ENCODE measurements around the gene THTPA.
"Not testable (repeated sequence)": the region's sequence is repeated elsewhere in the genome, so short reads cannot be mapped to it uniquely, and the experiment has no call there.

Gene THTPA

DNA sequence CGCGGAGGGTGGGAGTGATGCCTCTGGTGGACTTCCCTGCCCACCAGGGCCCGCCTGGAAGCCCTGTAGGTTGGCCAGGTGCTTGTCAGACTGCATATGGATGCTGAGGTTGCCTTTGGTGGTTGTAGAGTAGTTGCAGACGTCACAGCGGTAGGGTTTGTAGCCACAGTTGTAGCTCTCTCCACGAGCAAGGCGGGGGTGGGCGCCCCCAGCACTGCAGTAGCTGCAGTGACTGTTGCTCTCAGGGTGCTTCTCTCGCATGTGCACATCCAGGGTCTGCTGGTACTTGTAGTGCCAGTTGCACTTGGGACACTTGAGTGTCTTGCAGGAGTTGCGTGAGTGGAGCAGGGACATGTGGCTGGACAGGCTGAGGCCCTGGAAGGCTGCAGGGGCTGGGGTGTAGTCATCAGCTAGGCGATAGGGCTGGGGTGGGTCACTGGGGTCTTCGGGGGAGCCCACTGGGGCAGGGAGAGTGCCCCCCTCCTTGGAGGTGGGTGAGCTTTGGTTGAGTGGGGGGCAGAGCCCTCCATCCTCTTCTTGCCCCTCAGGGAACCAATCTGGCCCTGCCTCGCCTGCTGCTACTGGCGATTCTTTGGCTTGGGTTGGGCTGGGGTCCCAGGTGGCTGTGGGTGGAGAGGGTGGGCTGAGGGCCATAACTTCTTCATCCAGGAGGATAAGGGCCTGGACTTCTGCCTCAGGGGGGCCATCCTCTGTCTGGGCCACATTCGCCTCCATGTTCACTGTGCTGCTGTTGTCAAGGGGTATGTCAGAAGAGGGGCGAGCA is 22.2 kb upstream of the THTPA start:
- no peak for DNase-seq

DNA sequence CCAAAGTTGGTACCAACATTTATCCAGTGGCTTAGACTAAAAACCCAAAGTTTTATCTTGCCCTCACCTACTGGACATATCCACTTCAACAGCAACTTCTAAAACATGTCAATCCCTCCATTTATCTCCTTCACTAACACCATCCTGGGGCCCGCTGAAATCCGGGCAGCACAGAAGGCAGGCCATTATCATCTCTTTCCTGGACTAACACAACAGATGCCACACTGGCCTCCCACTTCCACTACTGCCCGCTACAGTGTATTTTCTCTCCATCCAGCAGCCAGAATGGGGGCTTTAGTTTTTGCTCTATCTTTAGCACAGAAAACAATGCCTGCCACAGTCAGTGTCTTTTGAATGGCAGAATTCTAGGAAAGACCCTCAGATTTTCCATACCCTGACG is 20.1 kb upstream of the THTPA start:
- DNase-seq = no peak

DNA sequence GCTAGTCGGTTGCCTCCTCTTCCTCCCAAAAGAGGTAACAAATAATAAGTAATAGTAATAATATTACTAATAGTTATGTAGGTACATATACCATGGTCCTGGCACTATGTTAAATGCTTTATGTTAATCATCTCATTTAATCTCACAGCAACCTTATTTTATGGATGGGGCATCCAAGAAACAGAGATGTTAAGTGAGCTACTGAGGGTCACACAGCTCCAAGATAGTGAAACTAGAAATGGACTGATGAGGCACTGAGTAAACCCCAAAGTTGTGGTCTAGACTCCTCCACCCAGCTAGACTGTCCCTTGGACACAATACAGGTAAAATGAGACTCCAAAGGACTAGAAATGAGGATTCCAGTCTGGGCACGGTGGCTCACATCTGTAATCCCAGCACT is 19.6 kb upstream of the THTPA start:
- DNase-seq = no peak

DNA sequence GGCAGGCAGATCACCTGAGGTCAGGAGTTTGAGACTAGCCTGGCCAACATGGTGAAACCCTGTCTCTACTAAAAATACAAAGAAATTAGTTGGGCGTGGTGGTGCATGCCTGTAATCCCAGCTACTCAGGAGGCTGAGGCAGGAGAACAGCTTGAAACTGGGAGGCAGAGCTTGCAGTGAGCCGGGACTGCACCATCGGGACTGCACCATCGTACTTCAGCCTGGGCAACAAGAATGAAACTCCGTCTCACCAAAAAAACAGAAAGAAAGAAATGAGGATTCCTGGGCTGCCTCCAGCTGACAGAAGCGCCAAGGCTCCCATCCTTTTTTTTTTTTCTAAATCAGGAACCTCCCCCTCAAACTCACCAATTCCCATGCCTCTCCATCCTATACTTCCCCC is 19.2 kb upstream of the THTPA start:
- DNase-seq = not testable (repeated sequence)

DNA sequence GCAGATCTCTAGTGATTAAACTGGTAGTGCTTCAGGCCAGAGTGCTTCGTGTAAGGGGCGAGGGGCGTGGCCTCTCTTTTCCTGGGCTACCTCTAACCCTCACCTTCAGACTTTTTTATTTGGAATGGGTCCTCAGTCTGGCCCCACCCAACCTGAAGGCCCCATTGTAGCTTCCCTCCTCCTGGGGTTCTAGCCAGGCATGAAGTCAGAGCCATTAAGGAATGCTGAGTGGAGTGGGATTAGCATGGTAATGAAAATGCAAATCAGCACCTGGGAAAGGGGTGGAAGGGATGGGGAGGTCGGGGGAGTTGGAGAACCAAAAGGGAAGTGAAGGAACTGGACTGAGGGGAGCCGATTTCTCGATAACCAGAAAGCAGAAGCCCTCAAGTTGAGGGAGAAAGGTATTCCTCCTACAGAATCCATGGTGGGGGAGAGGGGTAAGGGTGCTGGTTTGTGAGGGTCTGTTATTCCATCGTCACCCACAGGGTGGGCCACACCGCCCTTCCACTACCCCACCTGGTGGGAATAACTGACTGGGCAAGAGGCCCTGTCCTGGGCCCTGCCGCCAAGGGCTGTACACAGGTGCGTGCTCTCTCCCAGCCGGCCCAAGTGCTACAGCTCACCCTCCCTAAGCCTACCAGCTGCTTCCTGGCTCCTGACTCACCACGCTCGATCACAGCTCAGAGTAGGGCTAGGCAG is 18.6 kb upstream of the THTPA start:
- DNase-seq = peak in 1 of 2 experiments; percentile 7

DNA sequence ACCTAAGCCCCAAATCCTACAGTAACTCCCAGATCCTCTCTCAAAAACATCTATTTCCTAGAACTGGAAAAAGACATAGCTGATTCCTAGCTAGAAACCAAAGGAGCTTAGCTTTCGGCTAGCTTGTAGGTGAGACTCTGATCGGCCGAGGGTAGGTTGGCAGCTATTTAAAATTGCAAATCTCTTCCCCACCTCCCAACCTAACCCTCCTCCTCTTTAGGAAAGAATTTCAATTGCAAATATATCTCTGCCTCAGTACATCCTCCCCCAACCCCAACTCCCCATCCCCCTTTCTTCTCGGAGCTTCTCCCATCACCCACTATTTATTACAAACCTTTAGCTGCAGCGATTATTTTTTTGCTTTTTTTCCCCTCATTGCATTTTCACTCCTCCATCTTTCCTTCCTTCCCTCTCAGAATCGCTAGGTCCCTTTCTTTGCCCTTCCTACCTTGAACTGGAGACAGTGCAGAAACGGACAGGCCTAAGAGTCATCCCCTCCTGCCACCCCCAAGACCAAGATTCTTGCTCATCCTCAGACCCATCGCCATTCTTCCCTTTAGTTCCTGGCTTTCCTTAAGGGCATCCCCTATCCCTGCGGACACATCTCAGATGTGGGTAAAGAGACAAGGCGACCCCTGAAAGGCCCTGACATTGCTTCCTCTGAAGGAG is 17.9 kb upstream of the THTPA start:
- DNase-seq = no peak

DNA sequence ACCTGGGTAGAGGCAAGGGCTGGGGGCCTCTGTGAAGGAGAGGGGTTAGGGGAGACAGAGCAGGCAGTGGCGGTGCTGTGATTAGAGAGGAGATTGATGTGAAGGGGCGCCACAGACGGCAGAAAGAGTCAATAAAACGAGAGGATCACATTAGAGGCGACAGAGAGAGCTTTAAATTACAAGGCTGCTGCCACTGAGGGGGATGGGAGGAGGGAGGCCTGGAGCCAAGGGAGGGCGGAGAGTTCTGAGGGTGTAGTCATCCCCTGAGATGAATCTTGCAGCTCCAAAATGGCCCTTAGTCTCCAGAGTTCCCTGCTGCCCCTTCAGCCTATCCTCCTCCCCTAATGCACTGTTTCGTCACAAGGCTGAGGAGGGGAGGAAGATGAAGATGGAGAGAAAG is 17.3 kb upstream of the THTPA start:
- DNase-seq = no peak

DNA sequence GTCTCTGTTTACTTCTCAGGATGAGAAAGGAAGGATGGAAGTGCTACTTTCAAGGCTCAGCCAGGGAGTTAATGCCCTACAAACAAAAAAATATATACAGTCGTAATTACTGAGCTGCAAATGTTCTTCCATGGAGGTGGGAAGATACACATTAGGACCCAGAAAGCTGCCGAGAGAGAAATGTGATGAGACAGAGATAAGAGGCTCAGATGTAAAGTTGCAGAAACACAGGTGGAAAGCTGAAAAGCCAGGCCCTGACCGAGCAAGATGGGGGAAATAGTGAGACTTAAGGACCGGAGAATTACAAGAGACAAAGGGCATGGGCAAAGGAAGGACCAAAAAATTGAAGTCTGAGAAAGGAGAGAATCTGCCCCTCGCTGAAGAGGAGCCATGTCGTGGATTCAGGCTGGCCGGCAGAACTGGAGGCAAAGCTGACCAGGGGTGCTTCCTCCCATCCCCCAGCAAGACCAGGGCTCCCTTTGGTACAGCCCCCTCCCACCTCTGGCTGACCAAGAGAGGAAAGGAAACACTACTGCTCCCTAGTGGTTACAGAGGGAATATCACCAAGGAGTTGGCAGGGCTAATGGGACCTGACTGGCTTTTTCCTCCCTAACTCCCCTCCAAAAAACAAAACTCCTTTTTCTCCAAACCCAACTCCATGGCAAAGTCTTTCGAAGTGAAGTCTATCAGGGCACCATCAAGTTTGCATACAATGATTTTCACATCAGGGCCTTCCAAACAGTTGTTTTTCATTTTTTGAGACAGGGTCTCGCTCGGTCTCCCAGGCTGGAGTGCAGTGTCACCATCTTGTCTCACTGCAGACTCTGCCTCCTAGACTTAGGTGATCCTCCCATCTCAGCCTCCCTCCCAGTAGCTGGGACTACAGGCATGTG is 16.6 kb upstream of the THTPA start:
- DNase-seq = peak in 1 of 2 experiments; percentile 44

DNA sequence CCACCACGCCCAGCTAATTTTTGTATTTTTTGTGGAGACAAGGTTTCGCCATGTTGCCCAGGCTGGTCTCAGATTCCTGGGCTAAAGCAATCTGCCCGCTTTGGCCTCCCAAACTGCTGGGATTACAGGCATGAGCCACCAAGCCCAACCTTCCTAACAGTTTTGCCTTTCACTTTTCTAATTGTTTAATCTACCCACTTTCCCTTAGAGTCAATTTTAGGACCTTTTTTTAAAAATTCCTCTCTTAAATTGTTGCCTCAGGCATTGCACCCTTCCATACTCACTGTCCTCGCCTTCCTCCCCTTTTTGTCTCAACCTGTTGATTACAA is 16.0 kb upstream of the THTPA start:
- DNase-seq = no peak

DNA sequence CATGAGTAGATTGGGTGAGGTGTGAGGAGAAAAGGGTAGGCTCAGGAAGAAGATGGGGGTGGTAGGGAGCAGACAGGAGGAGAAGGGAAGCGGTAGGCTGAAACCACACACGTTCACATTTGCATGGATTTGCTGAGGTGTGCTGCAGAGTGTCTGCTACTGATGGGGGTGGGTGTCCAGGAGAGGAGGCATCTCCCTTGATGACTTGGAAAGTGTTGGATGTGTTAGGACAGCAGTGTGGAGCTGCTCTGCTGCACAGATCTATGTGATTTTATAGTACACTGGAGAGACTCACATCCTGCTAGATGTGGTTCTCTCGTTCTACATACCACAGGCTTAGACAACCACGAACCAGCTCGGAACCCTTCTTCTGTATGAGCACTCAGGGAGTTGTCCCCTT is 13.8 kb upstream of the THTPA start:
- no peak for DNase-seq

DNA sequence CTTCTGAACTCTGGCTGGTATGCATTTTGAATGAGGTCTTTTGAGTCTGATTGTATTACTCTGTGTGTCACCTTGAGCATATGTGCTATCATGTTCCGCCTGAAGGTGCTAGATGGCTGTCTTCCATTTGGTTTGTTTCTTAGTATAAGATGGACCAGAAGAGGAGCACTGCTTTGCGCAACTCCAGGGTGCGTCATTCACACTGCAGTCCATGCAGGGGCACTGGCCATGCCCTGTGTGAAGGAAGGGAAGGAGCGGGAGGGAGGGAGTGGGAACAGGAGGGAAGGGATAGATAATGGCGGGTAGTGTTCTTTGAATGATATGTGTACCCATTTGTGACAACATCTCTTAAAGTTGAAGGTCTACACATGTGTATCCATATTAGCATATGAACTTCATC is 12.7 kb upstream of the THTPA start:
- DNase-seq = no peak

DNA sequence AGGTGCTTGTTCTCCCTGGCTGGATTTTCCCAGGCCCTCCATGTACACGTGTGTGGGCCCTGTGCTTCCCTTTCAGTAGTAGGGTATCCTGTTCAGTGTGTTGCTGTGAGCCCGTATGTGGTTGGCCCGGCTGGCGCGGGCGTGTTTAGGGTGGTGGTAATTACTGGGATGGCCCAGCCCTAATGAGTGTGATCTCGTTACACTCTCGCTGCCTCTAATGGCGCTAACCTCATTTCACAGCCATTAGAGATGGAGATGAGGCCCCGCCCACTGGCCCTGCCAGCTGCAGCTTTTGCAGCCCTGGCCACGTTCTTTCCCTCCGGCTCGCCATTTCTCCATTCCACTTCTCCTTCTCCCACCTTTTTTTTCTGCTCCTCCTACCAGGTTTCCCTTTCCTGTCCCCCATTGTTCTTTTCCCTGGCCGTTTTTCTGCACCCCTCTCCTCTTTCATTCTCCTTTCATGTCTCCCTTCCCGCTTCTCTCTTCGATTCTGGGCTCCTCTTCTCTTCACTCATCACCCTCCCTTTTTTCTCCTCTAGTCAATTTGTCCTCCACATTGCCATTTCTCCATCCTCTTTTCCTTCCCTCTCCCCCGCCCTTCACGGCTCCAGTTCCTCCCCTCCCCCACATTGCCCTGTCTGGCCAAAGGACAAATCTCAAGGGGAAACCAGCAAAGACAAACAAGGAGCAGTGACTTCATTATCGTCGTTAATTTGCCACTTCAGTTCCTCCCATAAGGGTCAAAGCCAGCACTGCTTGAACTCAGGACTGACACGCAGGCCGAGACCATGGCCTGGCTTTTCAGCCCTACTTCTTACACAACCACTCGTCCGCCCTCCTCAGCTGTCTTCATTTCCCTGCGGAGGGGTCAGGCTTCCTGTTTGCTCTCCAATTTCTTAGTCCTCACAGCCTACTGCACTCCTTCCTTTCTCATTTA is 11.3 kb upstream of the THTPA start:
- DNase-seq = no peak

DNA sequence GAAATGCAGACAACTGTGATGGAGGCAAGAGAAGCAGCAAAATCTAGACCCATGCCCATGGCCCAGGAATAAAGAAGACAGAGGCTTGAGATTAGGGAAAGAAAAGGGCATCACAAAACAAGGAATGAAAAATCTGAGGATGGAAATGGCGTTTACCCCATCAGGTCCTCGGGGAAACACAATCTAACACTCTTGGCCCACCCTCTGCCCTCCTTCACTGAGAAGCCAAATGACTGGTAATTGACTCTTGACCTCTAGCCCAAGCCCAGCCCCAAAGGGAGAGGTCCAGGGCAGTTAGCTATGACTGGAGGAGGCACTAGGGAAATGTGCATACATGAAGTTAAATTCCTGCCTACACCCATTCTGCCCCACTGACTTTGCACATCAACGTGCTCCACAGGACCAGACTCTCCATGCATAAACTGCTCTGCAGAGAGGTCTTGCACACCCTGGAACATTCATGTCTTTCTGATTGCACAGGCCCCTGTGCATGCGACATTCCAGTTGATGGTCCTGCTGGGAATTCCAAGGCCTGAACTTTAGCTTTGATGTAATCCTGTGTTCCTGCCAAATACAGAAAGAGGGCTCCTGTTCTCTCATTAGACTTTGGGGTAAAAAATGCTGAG is 10.2 kb upstream of the THTPA start:
- no peak for DNase-seq

DNA sequence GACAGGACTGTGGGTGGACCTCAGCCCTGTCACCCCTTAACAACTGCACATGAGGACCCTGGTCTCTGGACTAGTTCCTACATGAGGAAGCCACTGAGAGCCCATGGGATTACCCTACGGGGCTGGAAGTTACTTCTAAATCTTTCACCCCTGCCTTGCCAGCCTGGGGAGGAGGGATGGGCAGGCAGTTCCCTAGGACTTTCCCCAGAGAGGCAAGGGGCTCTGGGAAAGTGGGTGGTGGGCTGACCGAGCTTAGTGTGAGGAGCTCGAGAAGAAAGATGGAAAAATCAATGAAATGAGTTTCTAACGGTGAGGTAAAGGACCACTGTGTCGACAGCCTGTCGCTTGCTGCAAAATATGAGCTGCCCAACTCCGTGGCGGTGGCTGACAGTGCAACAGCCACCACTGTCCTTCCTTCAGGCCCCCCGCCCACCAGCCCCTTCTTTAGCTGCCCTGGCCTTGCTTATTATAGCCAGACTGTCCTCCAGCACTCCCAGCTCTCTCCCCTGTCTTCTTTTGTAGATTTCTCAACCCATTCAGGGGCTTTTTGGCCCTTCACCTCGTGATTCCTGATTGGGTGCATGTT is 9.5 kb upstream of the THTPA start:
- no peak for DNase-seq

DNA sequence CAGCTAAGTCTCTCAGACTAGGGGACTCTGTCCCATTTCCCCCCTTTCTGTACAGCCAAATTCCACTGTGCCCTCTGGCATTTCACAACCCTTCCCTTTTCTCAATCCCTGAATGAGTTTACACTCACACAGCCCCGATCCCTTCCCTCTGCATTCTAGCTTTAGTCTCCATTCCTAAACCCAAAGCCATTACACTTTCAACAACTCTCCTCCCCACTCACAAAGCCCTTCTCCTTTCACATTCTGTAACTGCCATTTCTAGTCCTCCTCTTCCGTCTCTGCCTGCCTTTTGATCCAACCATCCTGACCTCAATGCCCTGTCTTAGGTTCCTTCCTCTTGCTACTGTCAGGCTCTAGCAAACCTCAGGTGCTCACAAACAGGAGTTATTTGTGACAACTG is 8.1 kb upstream of the THTPA start:
- DNase-seq = no peak

DNA sequence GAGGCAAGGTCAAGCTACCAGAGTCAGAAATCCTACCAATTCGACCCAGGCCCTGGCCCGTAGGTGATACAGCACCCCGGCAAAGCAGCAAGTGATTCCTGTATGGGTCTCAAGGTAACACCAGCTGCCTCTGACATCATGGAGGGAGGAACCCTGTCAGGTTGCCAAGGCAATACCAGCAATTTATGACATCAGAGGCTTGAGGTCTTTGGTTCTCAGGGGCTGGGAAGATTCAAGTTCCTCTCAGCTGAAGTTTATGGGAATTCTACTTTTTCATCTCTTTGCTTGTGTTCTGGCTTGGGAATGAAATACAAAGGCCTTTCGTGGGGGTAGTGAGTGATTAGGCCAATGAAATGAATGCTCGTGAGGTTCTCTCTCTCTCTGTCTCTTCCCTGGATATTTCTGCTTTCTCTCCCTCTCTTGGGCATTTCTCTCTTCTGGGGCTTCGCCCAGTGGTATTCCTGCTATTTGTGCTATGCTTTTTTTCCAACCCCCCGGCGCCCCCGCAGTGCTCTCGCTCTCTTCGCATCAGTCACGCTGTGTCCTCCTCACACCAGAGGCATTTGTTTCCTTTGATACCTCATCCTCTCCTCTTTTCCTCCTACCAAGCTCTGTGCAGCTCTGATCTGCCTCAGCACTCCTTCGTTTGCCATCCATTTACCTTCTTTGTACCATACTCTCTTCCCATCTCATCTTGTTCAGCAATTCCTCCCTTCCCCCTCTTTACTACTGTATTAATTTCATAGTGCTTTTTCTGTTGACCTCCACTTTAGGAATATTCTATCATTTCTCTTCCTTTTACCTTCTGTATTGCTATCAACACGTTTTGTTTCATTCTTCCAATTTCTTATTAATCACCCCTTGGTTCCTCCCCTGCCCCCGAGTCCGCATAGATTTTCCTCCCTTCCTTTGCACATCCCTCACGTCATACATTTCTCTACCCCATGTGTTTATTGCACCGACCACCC is 7.4 kb upstream of the THTPA start:
- no peak for DNase-seq

DNA sequence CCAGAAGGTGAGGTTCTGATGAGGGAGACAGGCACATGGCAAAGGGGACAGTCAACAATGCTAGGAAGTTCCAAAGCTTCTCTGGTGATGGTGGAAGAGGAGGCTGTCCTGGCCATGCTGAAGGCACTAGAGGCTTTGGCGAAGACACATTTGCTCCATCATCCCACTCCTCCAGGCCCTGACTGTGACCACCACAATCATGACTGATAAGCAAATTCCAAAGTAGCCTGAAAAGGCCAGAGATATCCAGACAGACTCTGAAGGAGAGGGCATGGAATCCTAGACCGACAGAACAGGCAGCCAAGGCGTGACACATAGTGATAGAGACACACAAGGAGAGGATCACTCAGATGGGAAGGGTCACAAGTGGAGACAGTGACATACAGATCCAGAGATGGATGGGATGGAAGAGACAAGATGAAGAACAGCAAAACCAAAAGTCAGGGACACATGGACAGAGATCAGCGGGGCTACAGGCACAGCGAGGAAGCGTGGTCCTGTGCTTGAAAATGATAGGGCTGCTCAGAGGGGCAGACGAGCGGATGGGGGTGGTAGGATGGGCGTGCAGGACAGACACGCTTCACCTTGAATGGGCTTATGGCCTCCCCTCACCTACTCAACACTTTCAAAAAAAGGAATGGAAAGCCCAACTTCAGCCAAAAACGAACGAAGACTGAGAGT is 5.8 kb upstream of the THTPA start:
- peak in 1 of 2 experiments; percentile 22 for DNase-seq

DNA sequence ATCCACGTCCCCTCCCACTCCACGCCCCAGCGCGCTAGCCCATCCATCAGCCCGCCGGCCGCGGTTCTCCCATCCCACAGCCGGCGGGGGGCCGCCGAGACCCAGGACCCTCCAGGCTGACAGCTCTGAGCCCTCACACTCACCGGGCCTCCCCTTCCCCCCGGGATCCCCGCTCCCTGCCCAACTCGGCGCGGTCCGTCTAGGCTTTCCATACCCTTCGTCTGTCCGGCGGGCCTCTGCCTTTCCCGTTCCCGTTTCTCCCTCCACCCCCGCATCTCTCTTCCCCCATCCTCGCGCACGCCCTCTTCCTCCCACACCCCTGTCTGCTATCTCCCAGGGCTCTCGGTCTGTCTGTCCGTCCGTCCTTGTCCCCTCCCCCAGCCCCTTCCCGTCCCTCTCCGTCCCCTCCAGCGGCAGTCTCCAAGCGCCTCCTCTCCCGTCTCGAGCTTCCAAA is 5.2 kb upstream of the THTPA start:
- DNase-seq = no peak

All from cerebellar nuclear complex (tissue), 1 donor.